ENCODE results near the gene GTPBP10. TPM values are rescaled to one million over a fixed set of nuclear protein-coding genes. Genes with fewer than 3 reads are reported as not detected.
"Not testable (repeated sequence)": the region's sequence is repeated elsewhere in the genome, so short reads cannot be mapped to it uniquely, and the experiment has no call there.

Gene GTPBP10
- polyA plus RNA-seq, 1 donor (not counting 4 experiments of a cell fraction or from before 2014, with no cell fraction given), result 26.6 TPM

DNA sequence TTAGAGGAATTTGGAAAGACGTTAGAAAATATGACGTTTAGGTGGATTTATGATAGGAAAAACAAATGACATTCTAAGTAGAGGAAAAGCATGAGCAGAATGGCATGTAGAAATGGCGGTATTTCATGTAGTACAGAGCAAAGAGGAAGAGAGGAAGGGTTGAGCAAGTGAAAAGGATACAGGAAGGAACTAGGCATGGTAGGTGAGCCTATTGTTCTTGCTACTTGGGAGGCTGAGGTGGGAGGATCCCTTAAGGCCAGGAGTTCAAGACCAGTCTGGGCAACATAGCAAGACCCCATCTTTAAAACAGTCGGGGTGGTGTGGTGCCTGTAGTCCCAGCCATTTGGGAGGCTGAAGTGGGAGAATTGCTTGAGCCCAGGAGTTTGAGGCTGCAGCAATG is 1.2 kb downstream of the GTPBP10 start:
- Histone ChIP-seq H3K4me3 (ENCODE audit: control insufficient read depth in 2 of 3, extremely low read depth in 1 of 3, insufficient read depth in 2 of 3, low read depth in 1 of 3, low read length in 3 of 3) (peak overlapping the region; percentile 80 to 93 (median 88)), H4K20me1 (ENCODE audit: control insufficient read depth, extremely low read depth, insufficient read depth, low read length) (no peaks in the 10 kb centered on the region), H2AFZ (ENCODE audit: control insufficient read depth, low read length) (no peak overlapping the region), H3K27ac (ENCODE audit: control insufficient read depth, insufficient read depth, low read length) (peak overlapping the region; percentile 94), H3K9me1 (ENCODE audit: control insufficient read depth, extremely low read depth, insufficient read depth, low read length) (no peaks in the 10 kb centered on the region), H3K79me2 (ENCODE audit: control insufficient read depth, insufficient read depth, low read length) (peaks cover 57% of the 10 kb centered on the region), H3K27me3 (ENCODE audit: control insufficient read depth, extremely low read depth, insufficient read depth, low read length) (no peaks in the 10 kb centered on the region), H3K9me3 (ENCODE audit: control insufficient read depth, low read depth, low read length) (no peaks in the 10 kb centered on the region), H3K4me1 (ENCODE audit: control insufficient read depth, extremely low read depth, insufficient read depth, low read length) (peaks cover 6% of the 10 kb centered on the region), H3K36me3 (ENCODE audit: control insufficient read depth in 2 of 2, extremely low read depth in 1 of 2, insufficient read depth in 2 of 2, low read length in 2 of 2) (peaks cover 1 to 3% of the 10 kb centered on the region in 2 experiments), H3K4me2 (ENCODE audit: control insufficient read depth, extremely low read depth, insufficient read depth, low read depth, low read length) (peak overlapping the region; percentile 97), H3K9ac (ENCODE audit: control insufficient read depth, extremely low read depth, insufficient read depth, low read length) (no peak overlapping the region)
- TF ChIP-seq, protein P1, sequence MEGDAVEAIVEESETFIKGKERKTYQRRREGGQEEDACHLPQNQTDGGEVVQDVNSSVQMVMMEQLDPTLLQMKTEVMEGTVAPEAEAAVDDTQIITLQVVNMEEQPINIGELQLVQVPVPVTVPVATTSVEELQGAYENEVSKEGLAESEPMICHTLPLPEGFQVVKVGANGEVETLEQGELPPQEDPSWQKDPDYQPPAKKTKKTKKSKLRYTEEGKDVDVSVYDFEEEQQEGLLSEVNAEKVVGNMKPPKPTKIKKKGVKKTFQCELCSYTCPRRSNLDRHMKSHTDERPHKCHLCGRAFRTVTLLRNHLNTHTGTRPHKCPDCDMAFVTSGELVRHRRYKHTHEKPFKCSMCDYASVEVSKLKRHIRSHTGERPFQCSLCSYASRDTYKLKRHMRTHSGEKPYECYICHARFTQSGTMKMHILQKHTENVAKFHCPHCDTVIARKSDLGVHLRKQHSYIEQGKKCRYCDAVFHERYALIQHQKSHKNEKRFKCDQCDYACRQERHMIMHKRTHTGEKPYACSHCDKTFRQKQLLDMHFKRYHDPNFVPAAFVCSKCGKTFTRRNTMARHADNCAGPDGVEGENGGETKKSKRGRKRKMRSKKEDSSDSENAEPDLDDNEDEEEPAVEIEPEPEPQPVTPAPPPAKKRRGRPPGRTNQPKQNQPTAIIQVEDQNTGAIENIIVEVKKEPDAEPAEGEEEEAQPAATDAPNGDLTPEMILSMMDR (optimal IDR thresholded peaks at IDR 0.05 in 1 of 3, IDR thresholded peaks at IDR 0.05 in 1 of 3, conservative IDR thresholded peaks at IDR 0.05 in 1 of 3; ENCODE audit: extremely low read depth in 1 of 3, insufficient read depth in 2 of 3, low read length in 3 of 3), result no peak
- no peak for TF ChIP-seq EZH2 (IDR thresholded peaks at IDR 0.05; ENCODE audit: low read length)
- dilution Hi-C loops (cut with MboI; ENCODE audit: extremely low pct_ligation_motif_present, low sequenced_read_pairs), result no loop called here
- no peak for FAIRE-seq
- no peak for DNase-seq (ENCODE audit: low read depth, low spot score)

DNA sequence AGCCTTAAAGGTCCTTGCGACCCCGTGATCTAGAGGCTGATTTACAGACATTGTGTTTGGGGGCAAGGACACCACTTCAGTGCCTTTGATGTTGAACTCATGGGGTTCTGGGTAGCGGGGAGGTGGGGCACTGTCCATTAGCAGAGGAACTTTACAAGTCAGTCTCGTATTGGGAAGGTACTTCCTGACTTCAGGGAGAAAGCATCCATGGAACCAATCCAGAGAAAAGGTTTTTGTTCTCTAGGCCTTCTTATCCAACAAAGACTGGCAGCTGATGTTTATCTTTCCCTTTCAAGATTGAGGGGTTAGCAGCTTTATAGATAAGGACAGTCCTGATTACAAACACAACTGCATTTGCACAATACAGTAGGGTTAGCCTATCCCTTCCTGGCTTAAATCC is 2.8 kb downstream of the GTPBP10 start:
- DNase-seq (ENCODE audit: low read depth, low spot score) (no peak), FAIRE-seq (no peak)
- no peak overlapping the region for H3K4me3 ChIP-seq (ENCODE audit: control insufficient read depth in 2 of 3, extremely low read depth in 1 of 3, insufficient read depth in 2 of 3, low read depth in 1 of 3, low read length in 3 of 3)
- no peaks in the 10 kb centered on the region for H3K27me3 ChIP-seq (ENCODE audit: control insufficient read depth, extremely low read depth, insufficient read depth, low read length)
- H3K27ac ChIP-seq (ENCODE audit: control insufficient read depth, insufficient read depth, low read length), result no peak overlapping the region
- H3K9ac ChIP-seq (ENCODE audit: control insufficient read depth, extremely low read depth, insufficient read depth, low read length), result no peak overlapping the region
- no peak overlapping the region for H3K4me2 ChIP-seq (ENCODE audit: control insufficient read depth, extremely low read depth, insufficient read depth, low read depth, low read length)
- dilution Hi-C loops (cut with MboI; ENCODE audit: extremely low pct_ligation_motif_present, low sequenced_read_pairs), result no loop called here
- peaks cover 57% of the 10 kb centered on the region for H3K79me2 ChIP-seq (ENCODE audit: control insufficient read depth, insufficient read depth, low read length)
- no peaks in the 10 kb centered on the region for H3K9me1 ChIP-seq (ENCODE audit: control insufficient read depth, extremely low read depth, insufficient read depth, low read length)
- H3K4me1 ChIP-seq (ENCODE audit: control insufficient read depth, extremely low read depth, insufficient read depth, low read length), result peaks cover 6% of the 10 kb centered on the region
- H2AFZ ChIP-seq (ENCODE audit: control insufficient read depth, low read length), result no peak overlapping the region
- peaks cover 2 to 3% of the 10 kb centered on the region in 2 experiments for H3K36me3 ChIP-seq (ENCODE audit: control insufficient read depth in 2 of 2, extremely low read depth in 1 of 2, insufficient read depth in 2 of 2, low read length in 2 of 2)
- no peaks in the 10 kb centered on the region for H3K9me3 ChIP-seq (ENCODE audit: control insufficient read depth, low read depth, low read length)
- H4K20me1 ChIP-seq (ENCODE audit: control insufficient read depth, extremely low read depth, insufficient read depth, low read length), result no peaks in the 10 kb centered on the region
- no peak for TF ChIP-seq EZH2 (IDR thresholded peaks at IDR 0.05; ENCODE audit: low read length)
- TF ChIP-seq, protein P1 (optimal IDR thresholded peaks at IDR 0.05 in 1 of 3, IDR thresholded peaks at IDR 0.05 in 1 of 3, conservative IDR thresholded peaks at IDR 0.05 in 1 of 3; ENCODE audit: extremely low read depth in 1 of 3, insufficient read depth in 2 of 3, low read length in 3 of 3), result no peak

DNA sequence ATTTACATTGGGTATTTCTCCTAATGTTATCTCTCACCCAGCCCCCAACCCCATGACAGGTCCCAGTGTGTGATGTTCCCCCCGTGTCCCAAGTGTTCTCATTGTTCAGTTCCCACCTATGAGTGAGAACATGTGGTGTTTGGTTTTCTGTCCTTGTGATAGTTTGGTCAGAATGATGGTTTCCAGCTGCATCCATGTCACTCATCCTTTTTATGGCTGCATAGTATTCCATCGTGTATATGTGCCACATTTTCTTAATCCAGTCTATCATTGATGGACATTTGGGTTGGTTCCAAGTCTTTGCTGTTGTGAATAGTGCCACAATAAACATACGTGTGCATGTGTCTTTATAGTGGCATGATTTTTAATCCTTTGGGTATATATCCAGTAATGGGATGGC is 3.5 kb downstream of the GTPBP10 start:
- H3K4me3 ChIP-seq (ENCODE audit: control insufficient read depth in 2 of 3, extremely low read depth in 1 of 3, insufficient read depth in 2 of 3, low read depth in 1 of 3, low read length in 3 of 3); H3K9ac ChIP-seq (ENCODE audit: control insufficient read depth, extremely low read depth, insufficient read depth, low read length); dilution Hi-C loops (cut with MboI; ENCODE audit: extremely low pct_ligation_motif_present, low sequenced_read_pairs); H3K9me3 ChIP-seq (ENCODE audit: control insufficient read depth, low read depth, low read length); H3K4me2 ChIP-seq (ENCODE audit: control insufficient read depth, extremely low read depth, insufficient read depth, low read depth, low read length); FAIRE-seq; DNase-seq (ENCODE audit: low read depth, low spot score); H3K9me1 ChIP-seq (ENCODE audit: control insufficient read depth, extremely low read depth, insufficient read depth, low read length); H3K4me1 ChIP-seq (ENCODE audit: control insufficient read depth, extremely low read depth, insufficient read depth, low read length); H3K27me3 ChIP-seq (ENCODE audit: control insufficient read depth, extremely low read depth, insufficient read depth, low read length); H3K36me3 ChIP-seq (ENCODE audit: control insufficient read depth in 2 of 2, extremely low read depth in 1 of 2, insufficient read depth in 2 of 2, low read length in 2 of 2); H2AFZ ChIP-seq (ENCODE audit: control insufficient read depth, low read length); H3K27ac ChIP-seq (ENCODE audit: control insufficient read depth, insufficient read depth, low read length); H4K20me1 ChIP-seq (ENCODE audit: control insufficient read depth, extremely low read depth, insufficient read depth, low read length): not testable (repeated sequence)
- H3K79me2 ChIP-seq (ENCODE audit: control insufficient read depth, insufficient read depth, low read length), result peaks cover 57% of the 10 kb centered on the region

All from keratinocyte (primary cell).